A549 (cell line): ENCODE measurements around the gene TCL1A.

Experiments used
- EP300 ChIP-seq, 2 experiments: fragments of >200 bp; sonication (Bioruptor Twin); formaldehyde crosslinking; IDR thresholded peaks; 2 replicates in 1 of 2; 3 replicates in 1 of 2; pipeline ENCODE4 v1.6.1; 2016 to 2017
- JUNB ChIP-seq: fragments of >200 bp; sonication (Bioruptor Twin); formaldehyde crosslinking; IDR thresholded peaks from 2 replicates; pipeline ENCODE4 v1.6.1; 2016
- KDM1A ChIP-seq: fragments of 200-600 bp; sonication (generic); IDR thresholded peaks from 2 replicates; pipeline ENCODE4 v1.6.1; 2016; ENCODE audit warnings: low read depth, mild to moderate bottlenecking
- MAFK ChIP-seq: fragments of 450-650 bp; IDR thresholded peaks from 2 replicates; pipeline ENCODE4 v1.6.1; 2014; ENCODE audit not compliant: partially characterized antibody
- POLR2A ChIP-seq: IDR thresholded peaks from 2 replicates; pipeline ENCODE4 v1.6.1; 2012; ENCODE audit warnings: mild to moderate bottlenecking, low read length
- RAD21 ChIP-seq, 2 experiments: fragments of >200 bp in 1 of 2; sonication (Bioruptor Twin) in 1 of 2; formaldehyde crosslinking in 1 of 2; IDR thresholded peaks in 1 of 2; conservative IDR thresholded peaks in 1 of 2; 2 replicates in 1 of 2; 3 replicates in 1 of 2; pipeline ENCODE4 v1.6.1; 2012 to 2018; ENCODE audit warnings: inconsistent platforms in 1 of 2
- RCOR1 ChIP-seq: fragments of 150-350 bp; IDR thresholded peaks from 2 replicates; pipeline ENCODE4 v1.6.1; 2014; ENCODE audit warnings: antibody characterized with exemption, low read length, low read depth
- RFX5 ChIP-seq: fragments of 450-650 bp; IDR thresholded peaks from 2 replicates; pipeline ENCODE4 v1.7.1; 2014; ENCODE audit warnings: antibody characterized with exemption, mild to moderate bottlenecking, moderate library complexity
- RNF2 ChIP-seq: fragments of 200-600 bp; sonication (generic); IDR thresholded peaks from 2 replicates; pipeline ENCODE4 v1.6.1; 2016; ENCODE audit warnings: low read depth, mild to moderate bottlenecking, antibody characterized with exemption, moderate library complexity, borderline replicate concordance
- ZC3H11A ChIP-seq: fragments of 450-650 bp; IDR thresholded peaks from 2 replicates; pipeline ENCODE4 v1.6.1; 2014; ENCODE audit warnings: antibody characterized with exemption, mild to moderate bottlenecking
- TF ChIP-seq, protein P1 (sequence below): fragments of >200 bp; sonication (Bioruptor Twin); formaldehyde crosslinking; IDR thresholded peaks from 3 replicates; pipeline ENCODE4 v1.5.1; 2016
- TF ChIP-seq, protein P2 (sequence below): fragments of 450-650 bp; IDR thresholded peaks from 2 replicates; pipeline ENCODE4 v1.6.1; 2014; ENCODE audit warnings: antibody characterized with exemption
- TF ChIP-seq, protein P3 (sequence below): fragments of 250-450 bp; sonication (Bioruptor Pico); IDR thresholded peaks from 2 replicates; pipeline ENCODE4 v1.5.0; 2021; ENCODE audit warnings: mild to moderate bottlenecking, moderate library complexity, borderline replicate concordance

DNA sequence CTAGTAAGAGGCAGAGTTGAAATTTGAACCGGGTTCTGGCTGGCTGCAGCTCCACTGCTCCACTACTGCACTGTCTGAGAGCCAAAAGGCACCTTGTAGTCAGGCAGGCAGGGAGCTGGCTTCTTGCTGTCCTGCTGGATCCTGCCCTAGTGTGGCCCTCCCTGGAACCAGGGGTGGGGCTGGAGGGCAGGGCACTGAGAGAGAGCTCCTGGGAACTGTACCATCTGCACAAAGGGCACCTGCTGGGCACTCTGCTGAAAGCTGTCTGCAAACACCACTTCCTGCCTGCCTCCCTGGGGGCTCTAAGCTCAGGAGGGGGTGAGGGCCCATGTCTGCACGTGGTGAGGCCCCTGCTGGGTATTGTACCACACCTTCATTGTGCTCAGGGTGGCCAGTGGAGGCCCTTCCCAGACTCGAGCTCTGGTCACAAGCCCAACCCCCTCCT lies 46.7 kb downstream of the TCL1A start:
- TF ChIP-seq POLR2A = no peak
- TF ChIP-seq RAD21 (conservative IDR thresholded peaks at IDR 0.05 in 1 of 2, IDR thresholded peaks at IDR 0.05 in 1 of 2) = no peak
- TF ChIP-seq, protein P1, sequence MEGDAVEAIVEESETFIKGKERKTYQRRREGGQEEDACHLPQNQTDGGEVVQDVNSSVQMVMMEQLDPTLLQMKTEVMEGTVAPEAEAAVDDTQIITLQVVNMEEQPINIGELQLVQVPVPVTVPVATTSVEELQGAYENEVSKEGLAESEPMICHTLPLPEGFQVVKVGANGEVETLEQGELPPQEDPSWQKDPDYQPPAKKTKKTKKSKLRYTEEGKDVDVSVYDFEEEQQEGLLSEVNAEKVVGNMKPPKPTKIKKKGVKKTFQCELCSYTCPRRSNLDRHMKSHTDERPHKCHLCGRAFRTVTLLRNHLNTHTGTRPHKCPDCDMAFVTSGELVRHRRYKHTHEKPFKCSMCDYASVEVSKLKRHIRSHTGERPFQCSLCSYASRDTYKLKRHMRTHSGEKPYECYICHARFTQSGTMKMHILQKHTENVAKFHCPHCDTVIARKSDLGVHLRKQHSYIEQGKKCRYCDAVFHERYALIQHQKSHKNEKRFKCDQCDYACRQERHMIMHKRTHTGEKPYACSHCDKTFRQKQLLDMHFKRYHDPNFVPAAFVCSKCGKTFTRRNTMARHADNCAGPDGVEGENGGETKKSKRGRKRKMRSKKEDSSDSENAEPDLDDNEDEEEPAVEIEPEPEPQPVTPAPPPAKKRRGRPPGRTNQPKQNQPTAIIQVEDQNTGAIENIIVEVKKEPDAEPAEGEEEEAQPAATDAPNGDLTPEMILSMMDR = no peak
- TF ChIP-seq KDM1A = no peak
- no peak for TF ChIP-seq EP300 (IDR thresholded peaks at IDR 0.05)
- TF ChIP-seq JUNB = no peak
- no peak for TF ChIP-seq RCOR1
- TF ChIP-seq, protein P2, sequence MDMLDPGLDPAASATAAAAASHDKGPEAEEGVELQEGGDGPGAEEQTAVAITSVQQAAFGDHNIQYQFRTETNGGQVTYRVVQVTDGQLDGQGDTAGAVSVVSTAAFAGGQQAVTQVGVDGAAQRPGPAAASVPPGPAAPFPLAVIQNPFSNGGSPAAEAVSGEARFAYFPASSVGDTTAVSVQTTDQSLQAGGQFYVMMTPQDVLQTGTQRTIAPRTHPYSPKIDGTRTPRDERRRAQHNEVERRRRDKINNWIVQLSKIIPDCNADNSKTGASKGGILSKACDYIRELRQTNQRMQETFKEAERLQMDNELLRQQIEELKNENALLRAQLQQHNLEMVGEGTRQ = no peak
- no peak for TF ChIP-seq MAFK
- TF ChIP-seq ZC3H11A = no peak
- TF ChIP-seq, protein P3, sequence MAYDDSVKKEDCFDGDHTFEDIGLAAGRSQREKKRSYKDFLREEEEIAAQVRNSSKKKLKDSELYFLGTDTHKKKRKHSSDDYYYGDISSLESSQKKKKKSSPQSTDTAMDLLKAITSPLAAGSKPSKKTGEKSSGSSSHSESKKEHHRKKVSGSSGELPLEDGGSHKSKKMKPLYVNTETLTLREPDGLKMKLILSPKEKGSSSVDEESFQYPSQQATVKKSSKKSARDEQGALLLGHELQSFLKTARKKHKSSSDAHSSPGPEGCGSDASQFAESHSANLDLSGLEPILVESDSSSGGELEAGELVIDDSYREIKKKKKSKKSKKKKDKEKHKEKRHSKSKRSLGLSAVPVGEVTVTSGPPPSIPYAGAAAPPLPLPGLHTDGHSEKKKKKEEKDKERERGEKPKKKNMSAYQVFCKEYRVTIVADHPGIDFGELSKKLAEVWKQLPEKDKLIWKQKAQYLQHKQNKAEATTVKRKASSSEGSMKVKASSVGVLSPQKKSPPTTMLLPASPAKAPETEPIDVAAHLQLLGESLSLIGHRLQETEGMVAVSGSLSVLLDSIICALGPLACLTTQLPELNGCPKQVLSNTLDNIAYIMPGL (CRISPR knock-in tag) = no peak
- TF ChIP-seq RNF2 = no peak
- TF ChIP-seq RFX5 = no peak
